Upper lobe of left lung (tissue), 6 donors: ENCODE results near the gene MPHOSPH9. TPM values are rescaled to one million over a fixed set of nuclear protein-coding genes. Genes with fewer than 3 reads are reported as not detected.

Experiments
- ATAC-seq, 2 donors: fragments of 200-7000 bp; cut with Tn5 transposase; one replicate each; pipeline ENCODE4 v1.9.1; 2022; ENCODE audit warnings: mild to moderate bottlenecking in 2 of 2, moderate library complexity in 2 of 2; ENCODE audit not compliant: low FRiP score in 2 of 2
- DNase-seq, 2 donors: peaks; one replicate each; pipeline ENCODE4 v3.0.0-alpha.2; 2019 to 2020
- H3K27ac ChIP-seq, 4 donors: fragments of 200-600 bp; sonication (generic); one replicate each; pipeline ENCODE4 v1.5.1; 2016 to 2019
- H3K27me3 ChIP-seq, 4 donors: fragments of 200-600 bp; sonication (generic); one replicate each; pipeline ENCODE4 v1.5.1; 2017 to 2019
- H3K36me3 ChIP-seq, 4 donors: fragments of 200-600 bp; sonication (generic); one replicate each; pipeline ENCODE4 v1.5.1; 2016 to 2019
- H3K4me1 ChIP-seq, 4 donors: fragments of 200-600 bp; sonication (generic); one replicate each; pipeline ENCODE4 v1.5.1; 2018 to 2019
- H3K4me3 ChIP-seq, 4 donors: fragments of 200-600 bp; sonication (generic); one replicate each; pipeline ENCODE4 v1.5.1; 2017 to 2019; ENCODE audit warnings: mild to moderate bottlenecking in 2 of 4, moderate library complexity in 1 of 4
- H3K9me3 ChIP-seq, 4 donors: fragments of 200-600 bp; sonication (generic); one replicate each; pipeline ENCODE4 v1.5.1; 2018 to 2019
- CTCF ChIP-seq, 6 experiments: fragments of 450-650 bp in 4 of 6; fragments of 200-600 bp in 2 of 6; sonication (generic) in 2 of 6; IDR thresholded peaks; one replicate each; pipeline ENCODE4 v1.5.1; 2016 to 2019; ENCODE audit warnings: antibody characterized with exemption in 6 of 6
- EP300 ChIP-seq, 4 donors: sonication (generic); formaldehyde crosslinking; IDR thresholded peaks; one replicate each; pipeline ENCODE4 v1.5.1; 2017; ENCODE audit warnings: antibody characterized with exemption in 4 of 4, control low read depth in 2 of 4
- POLR2A ChIP-seq, 4 donors: fragments of 450-650 bp; IDR thresholded peaks; one replicate each; pipeline ENCODE4 v1.5.1; 2016 to 2017; ENCODE audit warnings: antibody characterized with exemption in 4 of 4, mild to moderate bottlenecking in 2 of 4
- POLR2AphosphoS5 ChIP-seq, 2 donors: sonication (generic); formaldehyde crosslinking; IDR thresholded peaks; one replicate each; pipeline ENCODE4 v1.5.1; 2017; ENCODE audit warnings: antibody characterized with exemption in 2 of 2
- WGBS, 2 donors: methylation state at CpG; one replicate each; pipeline ENCODE4 v1.1.5; 2017 to 2018; 5-methylcytosine and 5-hydroxymethylcytosine counted together
- total RNA-seq, 6 donors: library from RNA; depleted of rRNA in 4 of 6; stranded (reverse); fragments of >200 nt in 4 of 6; gene quantifications; one replicate each; pipeline versions ENCODE4 v1.1.0 to v1.2.1, GENCODE V29; 2016 to 2021
- donor health status: DM: no; HTN: no; CAD: no; lungs with moderate emphysema.
- donor health status: DM: no; HTN: yes; CAD: no; lungs with severe emphysema.

MPHOSPH9 gene
- total RNA-seq, 6 donors from 2014 or later = 12.6 to 82.8 (median 17.6) TPM

GRCh38 chr12:123142921-123143735, 89.8 kb downstream of the MPHOSPH9 start:
- DNase-seq = peak in 1 of 2 donors; percentile 91
- Histone ChIP-seq H3K27ac (peak overlapping the region; percentile 73 to 89 (median 83)), H3K4me1 (peaks cover 41 to 51% (median 45%) of the 10 kb centered on the region in 4 donors)

GRCh38 chr12:123142518-123142840, 90.5 kb downstream of the MPHOSPH9 start:
- Histone ChIP-seq H3K27me3 (no peaks in the 10 kb centered on the region), H3K27ac (peak overlapping the region; percentile 73 to 89 (median 83)), H3K4me3 (no peak overlapping the region), H3K36me3 (no peaks in the 10 kb centered on the region), H3K9me3 (no peaks in the 10 kb centered on the region), H3K4me1 (peaks cover 41 to 46% (median 43%) of the 10 kb centered on the region in 4 donors)
- no peak for DNase-seq
- no peak for TF ChIP-seq EP300 (IDR thresholded peaks at IDR 0.05)
- TF ChIP-seq CTCF (IDR thresholded peaks at IDR 0.05) = no peak
- TF ChIP-seq POLR2A (IDR thresholded peaks at IDR 0.05) = no peak
- no peak for TF ChIP-seq POLR2AphosphoS5 (IDR thresholded peaks at IDR 0.05)
- no peak for ATAC-seq
- 40 to 62% methylated on average over 5 of the region's 5 CpGs for WGBS, 2 donors

More at GRCh38 chr12:123142921-123143735, 89.8 kb downstream of the MPHOSPH9 start:
- Histone ChIP-seq H3K36me3 (no peaks in the 10 kb centered on the region), H3K9me3 (no peaks in the 10 kb centered on the region), H3K4me3 (no peak overlapping the region), H3K27me3 (no peaks in the 10 kb centered on the region)
- WGBS, 2 donors = 41 to 69% methylated on average over 10 to 11 of the region's 11 CpGs
- peak; percentile 41 to 91 for ATAC-seq
- TF ChIP-seq EP300 (IDR thresholded peaks at IDR 0.05) (peak in 1 of 4 donors; percentile 61), POLR2A (IDR thresholded peaks at IDR 0.05) (peak in 1 of 4 donors; percentile 47), POLR2AphosphoS5 (IDR thresholded peaks at IDR 0.05) (peak; percentile 22 to 56), CTCF (IDR thresholded peaks at IDR 0.05) (peak in 1 of 6 experiments; percentile 16)

- DNase-seq (peak in 1 of 2 donors; percentile 86), ATAC-seq (peak; percentile 81 to 89)
- peaks cover 41 to 46% (median 42%) of the 10 kb centered on the region in 4 donors for H3K4me1 ChIP-seq
- 44 to 51% methylated on average over 15 of the region's 15 CpGs for WGBS, 2 donors
- H3K4me3 ChIP-seq = no peak overlapping the region
- peak overlapping the region; percentile 73 to 89 (median 83) for H3K27ac ChIP-seq
- no peaks in the 10 kb centered on the region for H3K27me3 ChIP-seq
- no peaks in the 10 kb centered on the region for H3K9me3 ChIP-seq
- no peaks in the 10 kb centered on the region for H3K36me3 ChIP-seq
- TF ChIP-seq EP300 (IDR thresholded peaks at IDR 0.05) (peak in 2 of 4 donors; percentile 32 to 78), POLR2AphosphoS5 (IDR thresholded peaks at IDR 0.05) (peak; percentile 31 to 51), POLR2A (IDR thresholded peaks at IDR 0.05) (peak in 2 of 4 donors; percentile 6 to 54), CTCF (IDR thresholded peaks at IDR 0.05) (no peak)
Observed at GRCh38 chr12:123141615-123142517, 91.1 kb downstream of the MPHOSPH9 start.

- Histone ChIP-seq H3K9me3 (no peaks in the 10 kb centered on the region), H3K27me3 (no peaks in the 10 kb centered on the region), H3K4me1 (peaks cover 42 to 49% (median 45%) of the 10 kb centered on the region in 4 donors), H3K27ac (peak overlapping the region; percentile 73 to 89 (median 83)), H3K4me3 (no peak overlapping the region), H3K36me3 (no peaks in the 10 kb centered on the region)
- no peak for DNase-seq
- no peak for ATAC-seq
- TF ChIP-seq POLR2A (IDR thresholded peaks at IDR 0.05) = no peak
- TF ChIP-seq EP300 (IDR thresholded peaks at IDR 0.05) = no peak
- no peak for TF ChIP-seq POLR2AphosphoS5 (IDR thresholded peaks at IDR 0.05)
- no peak for TF ChIP-seq CTCF (IDR thresholded peaks at IDR 0.05)
- 70 to 76% methylated on average over 5 to 6 of the region's 6 CpGs for WGBS, 2 donors
Observed at GRCh38 chr12:123140676-123141614, 92.0 kb downstream of the MPHOSPH9 start.
